Activated CD4-positive, alpha-beta T cell treated with anti-CD3 and anti-CD28 coated beads, Interleukin-2, amount 10 ng/mL, durations not matched to agents 7 days and 5 days (primary cell): Measurements from ENCODE around the gene BCL7A. TPM values are rescaled to one million over a fixed set of nuclear protein-coding genes. Genes with fewer than 3 reads are reported as not detected.

Experiments used
- CTCF ChIA-PET: fragments of 350-600 bp; sonication (Branson Sonifier 250); formaldehyde crosslinking; loops from one replicate; lab custom pipeline; 2021; ENCODE audit warnings: antibody characterized with exemption; lab: Charles Lee
- POLR2A ChIA-PET: fragments of 350-600 bp; sonication (Branson Sonifier 250); formaldehyde crosslinking; loops from one replicate; lab custom pipeline; 2021; ENCODE audit warnings: antibody characterized with exemption; lab: Charles Lee
- DNase-seq: peaks from one replicate; pipeline ENCODE4 v3.0.0-alpha.2; 2020
- H3K27ac Mint-ChIP-seq: one replicate; pipeline ENCODE4 v1.8.0; 2021; ENCODE audit warnings: mild to moderate bottlenecking, moderate library complexity, mixed read lengths
- H3K27me3 Mint-ChIP-seq: one replicate; pipeline ENCODE4 v1.8.0; 2021; ENCODE audit warnings: mixed read lengths
- H3K36me3 Mint-ChIP-seq: one replicate; pipeline ENCODE4 v1.8.0; 2021; ENCODE audit warnings: low read depth, mixed read lengths
- H3K4me1 Mint-ChIP-seq: one replicate; pipeline ENCODE4 v1.8.0; 2021; ENCODE audit warnings: mixed read lengths
- H3K4me3 Mint-ChIP-seq: one replicate; pipeline ENCODE4 v1.8.0; 2021; ENCODE audit warnings: mild to moderate bottlenecking, moderate library complexity, mixed read lengths
- H3K9me3 Mint-ChIP-seq: one replicate; pipeline ENCODE4 v1.8.0; 2021; ENCODE audit warnings: mixed read lengths
- total RNA-seq, 2 experiments: library from RNA; stranded (reverse); gene quantifications; one replicate each; pipeline ENCODE4 v1.2.3, GENCODE V29; 2021

Gene BCL7A
- total RNA-seq, 2 experiments from 2014 or later: 8.5 to 8.7 TPM

GRCh38 chr12:122089077-122089476, 67.4 kb downstream of the BCL7A start:
- H3K36me3 Mint-ChIP-seq: peaks cover 47% of the 10 kb centered on the region
- H3K27me3 Mint-ChIP-seq: no peaks in the 10 kb centered on the region

GRCh38 chr12:122090759-122091515, 69.3 kb downstream of the BCL7A start:
- Mint-ChIP-seq H3K9me3 (no peaks in the 10 kb centered on the region), H3K27ac (no peak overlapping the region), H3K4me1 (peaks cover 48% of the 10 kb centered on the region), H3K36me3 (peaks cover 32% of the 10 kb centered on the region), H3K27me3 (no peaks in the 10 kb centered on the region), H3K4me3 (no peak overlapping the region)
- POLR2A ChIA-PET: no interaction called here
- CTCF ChIA-PET: interaction anchor here (0.6 to 1.1 kb wide), 2 partner anchors 9 to 11 kb away, joined by 3 to 5 read pairs; no protein-coding TSS in a partner anchor
- DNase-seq: no peak

More at GRCh38 chr12:122089077-122089476, 67.4 kb downstream of the BCL7A start:
- DNase-seq: no peak
- ChIA-PET CTCF (interaction anchor here (0.6 to 3.3 kb wide), 7 partner anchors 9 to 314 kb away, joined by 3 to 13 read pairs (median 3); partner anchors contain the start of gene MLXIP), POLR2A (no interaction called here)
- no peak overlapping the region for H3K4me3 Mint-ChIP-seq
- no peak overlapping the region for H3K27ac Mint-ChIP-seq
- peaks cover 59% of the 10 kb centered on the region for H3K4me1 Mint-ChIP-seq
- no peaks in the 10 kb centered on the region for H3K9me3 Mint-ChIP-seq

- H3K36me3 Mint-ChIP-seq: peaks cover 18% of the 10 kb centered on the region
- H3K4me1 Mint-ChIP-seq: peaks cover 45% of the 10 kb centered on the region
- H3K27ac Mint-ChIP-seq: no peak overlapping the region
- ChIA-PET POLR2A (no interaction called here), CTCF (no interaction called here)
- DNase-seq: no peak
- no peaks in the 10 kb centered on the region for H3K27me3 Mint-ChIP-seq
- H3K4me3 Mint-ChIP-seq: no peak overlapping the region
- H3K9me3 Mint-ChIP-seq: no peaks in the 10 kb centered on the region
These were observed 71.6 kb downstream of the BCL7A start for GRCh38 chr12:122093098-122093883.

- Mint-ChIP-seq H3K4me3 (no peak overlapping the region), H3K4me1 (peaks cover 48% of the 10 kb centered on the region), H3K27ac (no peak overlapping the region), H3K27me3 (no peaks in the 10 kb centered on the region), H3K9me3 (no peaks in the 10 kb centered on the region), H3K36me3 (peaks cover 18% of the 10 kb centered on the region)
- ChIA-PET POLR2A (no interaction called here), CTCF (no interaction called here)
- DNase-seq: no peak
These were observed 72.6 kb downstream of the BCL7A start for GRCh38 chr12:122094137-122094734.

- Mint-ChIP-seq H3K9me3 (no peaks in the 10 kb centered on the region), H3K36me3 (peaks cover 12% of the 10 kb centered on the region), H3K27ac (no peak overlapping the region), H3K27me3 (no peaks in the 10 kb centered on the region), H3K4me1 (peaks cover 49% of the 10 kb centered on the region), H3K4me3 (no peak overlapping the region)
- ChIA-PET POLR2A (no interaction called here), CTCF (no interaction called here)
- DNase-seq: no peak
These were observed 73.3 kb downstream of the BCL7A start for GRCh38 chr12:122094735-122095631.

GRCh38 chr12:122096014-122096413, 74.3 kb downstream of the BCL7A start:
- Mint-ChIP-seq H3K4me1 (peaks cover 53% of the 10 kb centered on the region), H3K4me3 (no peak overlapping the region)
- POLR2A ChIA-PET: no interaction called here

GRCh38 chr12:122096591-122097149, 75.0 kb downstream of the BCL7A start:
- DNase-seq: no peak
- Mint-ChIP-seq H3K27me3 (no peaks in the 10 kb centered on the region), H3K27ac (peak overlapping the region; percentile 22), H3K4me1 (peaks cover 50% of the 10 kb centered on the region), H3K4me3 (no peak overlapping the region), H3K36me3 (peaks cover 4% of the 10 kb centered on the region), H3K9me3 (no peaks in the 10 kb centered on the region)
- ChIA-PET CTCF (interaction anchor here (0.8 to 1.6 kb wide), 3 partner anchors 9 to 27 kb away, joined by 3 to 13 read pairs (median 4); no protein-coding TSS in a partner anchor), POLR2A (no interaction called here)

More at GRCh38 chr12:122096014-122096413, 74.3 kb downstream of the BCL7A start:
- DNase-seq: no peak
- peaks cover 8% of the 10 kb centered on the region for H3K36me3 Mint-ChIP-seq
- peak overlapping the region; percentile 22 for H3K27ac Mint-ChIP-seq
- H3K9me3 Mint-ChIP-seq: no peaks in the 10 kb centered on the region
- H3K27me3 Mint-ChIP-seq: no peaks in the 10 kb centered on the region
- CTCF ChIA-PET: interaction anchor here (0.8 kb wide), 1 partner anchor 11 kb away, joined by 4 read pairs; no protein-coding TSS in a partner anchor

GRCh38 chr12:122097584-122097926, 75.9 kb downstream of the BCL7A start:
- Mint-ChIP-seq H3K27me3 (no peaks in the 10 kb centered on the region), H3K36me3 (peaks cover 7% of the 10 kb centered on the region), H3K27ac (peak overlapping the region; percentile 71), H3K4me1 (peaks cover 52% of the 10 kb centered on the region), H3K9me3 (no peaks in the 10 kb centered on the region), H3K4me3 (no peak overlapping the region)
- DNase-seq: no peak
- CTCF ChIA-PET: interaction anchor here (0.6 to 1.7 kb wide), 6 partner anchors 10 to 736 kb away, joined by 3 to 13 read pairs (median 3); no protein-coding TSS in a partner anchor
- POLR2A ChIA-PET: no interaction called here

- no peak overlapping the region for H3K4me3 Mint-ChIP-seq
- CTCF ChIA-PET: interaction anchor here (0.6 to 1.7 kb wide), 7 partner anchors 10 to 737 kb away, joined by 3 to 13 read pairs (median 3); no protein-coding TSS in a partner anchor
- H3K9me3 Mint-ChIP-seq: no peaks in the 10 kb centered on the region
- H3K27me3 Mint-ChIP-seq: no peaks in the 10 kb centered on the region
- DNase-seq: no peak
- H3K4me1 Mint-ChIP-seq: peaks cover 55% of the 10 kb centered on the region
- peaks cover 11% of the 10 kb centered on the region for H3K36me3 Mint-ChIP-seq
- POLR2A ChIA-PET: no interaction called here
- H3K27ac Mint-ChIP-seq: peak overlapping the region; percentile 71
These were observed 76.5 kb downstream of the BCL7A start for GRCh38 chr12:122097927-122098756.

- H3K27ac Mint-ChIP-seq: peak overlapping the region; percentile 91
- H3K4me1 Mint-ChIP-seq: peaks cover 59% of the 10 kb centered on the region
- ChIA-PET CTCF (interaction anchor here (0.6 to 1.6 kb wide), 3 partner anchors 11 to 201 kb away, joined by 3 to 5 read pairs (median 4); no protein-coding TSS in a partner anchor), POLR2A (no interaction called here)
- peak overlapping the region; percentile 55 for H3K4me3 Mint-ChIP-seq
- no peaks in the 10 kb centered on the region for H3K9me3 Mint-ChIP-seq
- H3K36me3 Mint-ChIP-seq: peaks cover 11% of the 10 kb centered on the region
- H3K27me3 Mint-ChIP-seq: no peaks in the 10 kb centered on the region
- no peak for DNase-seq
These were observed 77.6 kb downstream of the BCL7A start for GRCh38 chr12:122099280-122099749.

- POLR2A ChIA-PET: interaction anchor here (0.5 to 0.6 kb wide), 2 partner anchors 12 to 17 kb away, joined by 3 read pairs; no protein-coding TSS in a partner anchor
- CTCF ChIA-PET: interaction anchor here (0.6 to 1.0 kb wide), 2 partner anchors 12 to 202 kb away, joined by 3 to 5 read pairs; no protein-coding TSS in a partner anchor
- peak overlapping the region; percentile 55 for H3K4me3 Mint-ChIP-seq
These were observed 78.2 kb downstream of the BCL7A start for GRCh38 chr12:122099856-122100255.

More at GRCh38 chr12:122099856-122100255, 78.2 kb downstream of the BCL7A start:
- H3K9me3 Mint-ChIP-seq: no peaks in the 10 kb centered on the region
- DNase-seq: peak; percentile 33
- H3K27me3 Mint-ChIP-seq: no peaks in the 10 kb centered on the region
- H3K36me3 Mint-ChIP-seq: peaks cover 13% of the 10 kb centered on the region
- peaks cover 62% of the 10 kb centered on the region for H3K4me1 Mint-ChIP-seq
- H3K27ac Mint-ChIP-seq: peak overlapping the region; percentile 91
